GM18909 (cell line): ENCODE results near the gene PAQR6.

ENCODE experiments used
- ATAC-seq: cut with Tn5 transposase; IDR thresholded peaks from one replicate; pipeline ENCODE4 v1.9.1; 2021; ENCODE audit warnings: mild to moderate bottlenecking; ENCODE audit not compliant: unreplicated experiment, poor library complexity

The PAQR6 gene

GRCh38 chr1:156266051-156266450 is 18.2 kb upstream of the PAQR6 start:
- ATAC-seq = no peak

DNA sequence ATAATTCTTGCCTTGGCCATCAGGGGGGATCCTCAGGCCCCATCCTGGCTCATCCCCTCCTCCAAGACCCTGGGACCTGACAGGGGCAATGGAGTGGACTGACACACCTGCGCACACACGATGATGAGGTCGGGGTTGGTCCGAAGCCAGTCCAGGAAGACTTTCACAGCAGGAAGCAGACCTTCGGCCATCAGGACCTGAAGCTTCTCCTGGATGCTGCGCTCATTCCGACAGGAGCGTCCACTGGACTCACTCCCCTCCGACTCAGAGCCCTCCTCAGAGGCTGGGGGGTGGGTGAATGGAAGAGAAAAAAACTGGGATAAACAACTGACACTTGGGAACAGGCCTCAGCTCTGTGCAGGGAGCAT is 15.4 kb upstream of the PAQR6 start:
- no peak for ATAC-seq

- no peak for ATAC-seq
Observed at GRCh38 chr1:156262461-156263287, 14.8 kb upstream of the PAQR6 start.

DNA sequence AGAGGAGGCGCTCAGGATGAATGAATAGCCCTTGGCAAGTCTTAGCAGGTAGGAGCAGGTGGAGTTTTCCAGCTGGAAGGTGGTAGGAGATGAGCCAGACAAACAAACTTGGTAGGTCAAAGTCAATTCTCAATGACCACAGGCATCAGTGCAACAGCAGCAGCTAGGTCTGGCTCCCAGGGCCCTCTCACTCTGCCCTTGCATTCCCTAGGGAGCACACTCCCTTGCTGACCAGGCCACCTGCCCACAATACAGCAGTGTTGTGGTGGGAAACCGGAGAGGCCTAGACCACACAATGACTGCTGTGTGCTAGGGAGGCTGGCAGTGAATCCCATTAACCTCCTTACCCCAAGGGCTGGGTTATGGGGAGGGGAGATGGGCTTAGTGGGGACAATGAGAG is 13.0 kb upstream of the PAQR6 start:
- no peak for ATAC-seq

- no peak for ATAC-seq
Observed at GRCh38 chr1:156259805-156260204, 11.9 kb upstream of the PAQR6 start.

GRCh38 chr1:156258859-156259258 is 11.0 kb upstream of the PAQR6 start:
- no peak for ATAC-seq

DNA sequence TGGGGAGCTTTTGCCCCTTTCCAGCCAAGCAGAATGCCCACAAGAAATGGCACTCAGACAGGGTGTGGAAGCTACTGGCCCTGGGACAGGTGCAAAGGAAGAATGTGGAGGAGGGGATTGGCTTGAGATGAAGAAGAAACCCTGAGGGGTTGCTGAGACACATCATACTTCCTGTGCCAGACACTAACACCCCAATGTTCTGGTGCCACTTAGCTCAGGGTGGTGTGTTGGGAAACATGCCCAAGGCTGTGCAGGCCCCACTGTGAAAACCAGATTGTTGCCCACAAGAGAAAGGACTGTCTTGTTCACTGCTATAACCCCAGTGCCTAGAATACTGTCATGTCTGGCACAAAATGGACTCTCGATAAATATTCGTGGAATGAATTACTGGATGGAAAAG is 9.9 kb upstream of the PAQR6 start:
- no peak for ATAC-seq

DNA sequence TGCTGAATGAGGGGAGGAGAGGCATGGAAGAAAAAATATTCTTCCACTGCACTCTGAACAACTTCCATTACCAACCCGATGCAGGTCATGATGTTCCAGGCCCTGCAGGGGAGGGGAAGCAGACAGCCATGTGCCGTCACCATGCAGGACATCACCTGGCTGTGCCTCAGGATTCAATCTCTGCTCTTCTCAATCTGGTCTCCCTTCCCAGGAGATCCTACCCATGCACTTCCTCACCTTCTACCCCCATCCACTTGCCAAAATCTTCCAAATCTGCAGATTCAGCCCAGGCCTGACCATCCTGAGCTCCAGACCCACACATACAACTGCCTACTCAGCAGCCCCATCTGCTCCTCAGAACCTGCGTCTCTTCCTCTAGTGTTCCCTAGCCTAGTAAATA is 5.8 kb upstream of the PAQR6 start:
- ATAC-seq = no peak

GRCh38 chr1:156251527-156251926 is 3.7 kb upstream of the PAQR6 start:
- ATAC-seq = no peak

GRCh38 chr1:156249593-156249992 is 1.7 kb upstream of the PAQR6 start:
- no peak for ATAC-seq

- ATAC-seq = no peak
Observed at GRCh38 chr1:156248323-156248683, 447 bp upstream of the PAQR6 start.

DNA sequence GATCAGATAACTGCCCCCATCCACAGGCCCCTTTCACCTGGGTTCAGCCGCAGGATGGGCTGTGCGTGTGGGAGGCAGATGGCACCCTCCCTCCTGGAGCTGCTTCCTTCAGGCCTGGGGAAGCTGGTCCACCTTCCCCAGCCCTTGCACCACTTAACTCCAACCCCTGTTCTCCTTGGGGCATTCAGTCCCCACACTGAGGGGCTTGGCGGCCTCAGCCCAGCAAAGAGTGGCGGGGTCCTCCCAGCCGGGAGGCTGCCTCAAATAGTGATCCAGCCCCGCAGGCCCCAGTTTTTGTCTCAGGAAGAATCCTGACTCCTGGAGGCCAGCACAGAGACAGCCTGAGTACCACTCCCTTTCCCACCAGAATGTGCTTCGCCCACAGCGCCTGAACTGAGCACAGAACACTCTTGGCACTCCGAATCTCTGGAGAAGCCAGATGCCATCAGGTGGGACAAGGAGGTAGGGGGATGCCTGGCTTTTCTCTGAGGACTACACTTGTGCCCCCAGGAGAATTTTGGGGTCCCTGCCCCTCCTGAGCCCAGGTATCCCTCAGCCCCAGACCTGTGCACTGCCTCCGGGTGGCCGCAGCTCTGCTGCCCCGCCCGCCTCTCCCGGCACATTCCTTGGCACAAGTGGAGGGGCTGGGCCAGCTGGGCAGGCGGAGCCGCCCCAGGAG is 936 bp downstream of the PAQR6 start:
- ATAC-seq = no peak

GRCh38 chr1:156246241-156246780 is 1.5 kb downstream of the PAQR6 start:
- no peak for ATAC-seq

- no peak for ATAC-seq
Observed at GRCh38 chr1:156245451-156246232, 2.2 kb downstream of the PAQR6 start.

- no peak for ATAC-seq
Observed at GRCh38 chr1:156244712-156245111, 3.1 kb downstream of the PAQR6 start.

DNA sequence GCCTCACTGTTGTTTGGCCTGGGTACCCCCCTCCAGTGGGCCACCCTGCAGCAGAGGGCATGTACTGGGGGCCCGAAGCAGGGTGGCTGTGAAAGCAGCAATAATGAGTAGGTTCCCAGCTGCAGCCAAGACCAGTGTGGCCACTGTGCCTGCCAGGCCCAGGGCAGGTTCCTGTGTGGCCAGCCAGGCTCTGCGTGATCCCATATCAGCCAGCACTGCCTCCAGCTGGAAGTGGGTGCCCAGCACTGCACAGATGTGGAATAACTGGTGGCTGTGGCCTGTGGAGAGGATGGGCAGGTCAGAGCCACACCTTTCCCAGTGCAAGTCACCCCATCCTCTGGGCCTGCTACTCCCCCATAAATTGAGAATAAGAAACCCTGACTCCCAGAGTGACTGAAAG is 3.7 kb downstream of the PAQR6 start:
- ATAC-seq = no peak

GRCh38 chr1:156242738-156243137 is 5.1 kb downstream of the PAQR6 start:
- no peak for ATAC-seq

- ATAC-seq = no peak
Observed at GRCh38 chr1:156241926-156242325, 5.9 kb downstream of the PAQR6 start, which contains the start of gene BGLAP. Gene BGLAP, plus strand, starts transcription at chr1:156242184. Its CDS starts 48 bp downstream, at chr1:156242232.

GRCh38 chr1:156241311-156241811 is 6.5 kb downstream of the PAQR6 start:
- ATAC-seq = no peak

- no peak for ATAC-seq
Observed at GRCh38 chr1:156238248-156238647, 9.6 kb downstream of the PAQR6 start.

DNA sequence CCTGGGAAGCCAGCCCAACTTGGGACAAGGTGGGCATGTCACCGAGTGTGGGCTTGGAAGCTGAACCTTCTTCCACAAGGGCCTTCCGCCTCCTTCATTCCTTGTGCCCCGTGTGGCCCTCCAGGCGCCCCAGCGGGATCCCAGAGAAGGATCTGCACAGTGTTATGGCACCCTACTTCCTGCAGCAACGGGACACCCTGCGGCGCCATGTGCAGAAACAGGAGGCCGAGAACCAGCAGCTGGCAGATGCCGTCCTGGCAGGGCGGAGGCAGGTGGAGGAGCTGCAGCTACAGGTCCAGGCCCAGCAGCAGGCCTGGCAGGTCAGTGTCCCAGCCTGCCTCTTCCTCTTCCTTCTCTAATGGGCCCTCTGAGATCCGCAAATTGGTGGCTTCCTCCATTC is 11.7 kb downstream of the PAQR6 start:
- ATAC-seq = no peak
